Measurements from ENCODE around the gene KCNK5.

GRCh38 chr6:39194466-39194865, 34.8 kb downstream of the KCNK5 start:
- no peak for TF ChIP-seq DIDO1 (tag; IDR thresholded peaks at IDR 0.05; ENCODE audit: low read depth)
- no peak for TF ChIP-seq SLC30A9 (CRISPR knock-in tag; IDR thresholded peaks at IDR 0.05)
- TF ChIP-seq DDX20 (tag; IDR thresholded peaks at IDR 0.05; ENCODE audit: low read depth) = no peak
- TF ChIP-seq, protein P1, sequence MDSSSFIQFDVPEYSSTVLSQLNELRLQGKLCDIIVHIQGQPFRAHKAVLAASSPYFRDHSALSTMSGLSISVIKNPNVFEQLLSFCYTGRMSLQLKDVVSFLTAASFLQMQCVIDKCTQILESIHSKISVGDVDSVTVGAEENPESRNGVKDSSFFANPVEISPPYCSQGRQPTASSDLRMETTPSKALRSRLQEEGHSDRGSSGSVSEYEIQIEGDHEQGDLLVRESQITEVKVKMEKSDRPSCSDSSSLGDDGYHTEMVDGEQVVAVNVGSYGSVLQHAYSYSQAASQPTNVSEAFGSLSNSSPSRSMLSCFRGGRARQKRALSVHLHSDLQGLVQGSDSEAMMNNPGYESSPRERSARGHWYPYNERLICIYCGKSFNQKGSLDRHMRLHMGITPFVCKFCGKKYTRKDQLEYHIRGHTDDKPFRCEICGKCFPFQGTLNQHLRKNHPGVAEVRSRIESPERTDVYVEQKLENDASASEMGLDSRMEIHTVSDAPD (CRISPR knock-in tag; IDR thresholded peaks at IDR 0.05) = no peak
- no peak for TF ChIP-seq USF2 (CRISPR knock-in tag; IDR thresholded peaks at IDR 0.05)
- no peak for TF ChIP-seq POLR2A (conservative IDR thresholded peaks at IDR 0.05)
- no peak for TF ChIP-seq ZNF668 (CRISPR knock-in tag; IDR thresholded peaks at IDR 0.05)
- no peak for TF ChIP-seq NR2C1 (IDR thresholded peaks at IDR 0.05)
- no peak for TF ChIP-seq NR2C1 (tag; IDR thresholded peaks at IDR 0.05)
- no peak for TF ChIP-seq NFIX (CRISPR knock-in tag; IDR thresholded peaks at IDR 0.05; ENCODE audit: low read depth)
- no peak for TF ChIP-seq ZNF217 (CRISPR knock-in tag; IDR thresholded peaks at IDR 0.05)
- no peak for TF ChIP-seq HCFC1 (IDR thresholded peaks at IDR 0.05; ENCODE audit: low read depth, low read length)
- TF ChIP-seq, protein P2, sequence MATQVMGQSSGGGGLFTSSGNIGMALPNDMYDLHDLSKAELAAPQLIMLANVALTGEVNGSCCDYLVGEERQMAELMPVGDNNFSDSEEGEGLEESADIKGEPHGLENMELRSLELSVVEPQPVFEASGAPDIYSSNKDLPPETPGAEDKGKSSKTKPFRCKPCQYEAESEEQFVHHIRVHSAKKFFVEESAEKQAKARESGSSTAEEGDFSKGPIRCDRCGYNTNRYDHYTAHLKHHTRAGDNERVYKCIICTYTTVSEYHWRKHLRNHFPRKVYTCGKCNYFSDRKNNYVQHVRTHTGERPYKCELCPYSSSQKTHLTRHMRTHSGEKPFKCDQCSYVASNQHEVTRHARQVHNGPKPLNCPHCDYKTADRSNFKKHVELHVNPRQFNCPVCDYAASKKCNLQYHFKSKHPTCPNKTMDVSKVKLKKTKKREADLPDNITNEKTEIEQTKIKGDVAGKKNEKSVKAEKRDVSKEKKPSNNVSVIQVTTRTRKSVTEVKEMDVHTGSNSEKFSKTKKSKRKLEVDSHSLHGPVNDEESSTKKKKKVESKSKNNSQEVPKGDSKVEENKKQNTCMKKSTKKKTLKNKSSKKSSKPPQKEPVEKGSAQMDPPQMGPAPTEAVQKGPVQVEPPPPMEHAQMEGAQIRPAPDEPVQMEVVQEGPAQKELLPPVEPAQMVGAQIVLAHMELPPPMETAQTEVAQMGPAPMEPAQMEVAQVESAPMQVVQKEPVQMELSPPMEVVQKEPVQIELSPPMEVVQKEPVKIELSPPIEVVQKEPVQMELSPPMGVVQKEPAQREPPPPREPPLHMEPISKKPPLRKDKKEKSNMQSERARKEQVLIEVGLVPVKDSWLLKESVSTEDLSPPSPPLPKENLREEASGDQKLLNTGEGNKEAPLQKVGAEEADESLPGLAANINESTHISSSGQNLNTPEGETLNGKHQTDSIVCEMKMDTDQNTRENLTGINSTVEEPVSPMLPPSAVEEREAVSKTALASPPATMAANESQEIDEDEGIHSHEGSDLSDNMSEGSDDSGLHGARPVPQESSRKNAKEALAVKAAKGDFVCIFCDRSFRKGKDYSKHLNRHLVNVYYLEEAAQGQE (IDR thresholded peaks at IDR 0.05; ENCODE audit: borderline replicate concordance) = no peak
- TF ChIP-seq, protein P2 (CRISPR knock-in tag; IDR thresholded peaks at IDR 0.05; ENCODE audit: low read depth) = no peak
- TF ChIP-seq KLF13 (tag; IDR thresholded peaks at IDR 0.05; ENCODE audit: borderline replicate concordance, low read depth) = no peak
